NCI-H82 treated with DMSO at 0.1 percent for 48 hours (cell line): ENCODE measurements around the gene PLGLB1.
"Not testable (repeated sequence)": the region's sequence is repeated elsewhere in the genome, so short reads cannot be mapped to it uniquely, and the experiment has no call there.

ENCODE experiments used
- DNase-seq: peaks from one replicate; lab custom pipeline; 2025; ENCODE audit not compliant: unreplicated experiment; lab: John Stamatoyannopoulos, UW

The PLGLB1 gene

DNA sequence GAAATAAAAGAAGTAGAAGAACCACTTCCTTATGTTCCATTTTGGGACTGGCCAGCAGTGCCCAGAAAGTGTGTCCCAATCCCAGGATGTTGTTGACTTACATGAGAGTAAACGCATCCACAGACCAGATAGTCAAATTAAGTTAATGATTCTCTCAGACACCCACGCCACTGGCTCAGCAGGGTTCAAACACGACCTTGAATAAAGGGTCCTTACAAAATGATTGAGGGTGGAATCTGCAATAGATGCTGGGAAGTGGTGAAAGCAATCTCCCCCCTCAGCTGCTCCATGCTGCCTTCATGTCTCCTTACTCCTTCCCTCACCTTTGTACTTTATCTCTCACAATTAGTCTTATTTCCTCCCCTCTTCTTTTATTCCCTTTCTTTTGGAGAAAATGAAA, at the start of gene PLGLB1:
TSS of gene PLGLB1 (minus strand) at position 101 of the 400 bp plus-strand sequence. CDS start at position 40, 61 bp downstream.
- DNase-seq, result not testable (repeated sequence)

DNA sequence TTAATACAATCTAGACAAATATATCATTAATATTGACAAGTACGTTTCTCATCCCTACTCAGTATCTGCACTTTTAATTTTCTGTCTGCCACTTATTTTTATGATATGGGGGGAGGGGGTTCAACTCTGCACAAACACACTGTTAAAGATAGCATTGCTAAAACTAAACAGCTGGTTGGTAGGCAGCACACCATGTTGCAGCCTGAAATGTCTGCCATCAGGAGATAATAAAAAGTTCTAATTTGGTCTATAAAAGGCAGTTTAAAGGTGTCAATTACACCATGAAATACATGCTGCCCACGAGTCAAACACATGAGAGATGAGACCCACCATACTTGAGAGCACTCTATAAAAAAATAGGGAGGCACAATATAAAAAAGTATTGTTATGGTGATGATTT, 42.7 kb upstream of the PLGLB1 start:
- not testable (repeated sequence) for DNase-seq

DNA sequence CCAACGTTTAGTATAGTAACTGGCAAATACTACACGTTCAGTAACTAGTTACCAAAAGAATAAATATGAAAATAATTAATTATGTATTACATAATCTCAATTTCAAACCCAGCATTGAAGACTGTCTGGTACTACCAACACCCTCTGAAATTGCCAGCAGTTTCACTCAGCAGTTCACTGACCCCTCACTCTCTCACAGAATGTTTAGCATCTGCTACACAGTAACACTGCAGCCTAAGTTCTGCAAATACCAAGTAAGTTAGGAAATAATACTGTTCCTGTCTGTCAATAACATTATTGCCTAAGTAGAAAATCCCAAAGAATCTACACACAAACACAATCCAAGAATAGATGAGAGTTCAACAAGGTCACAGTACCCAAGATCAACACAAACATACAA, 41.8 kb upstream of the PLGLB1 start:
- not testable (repeated sequence) for DNase-seq

DNA sequence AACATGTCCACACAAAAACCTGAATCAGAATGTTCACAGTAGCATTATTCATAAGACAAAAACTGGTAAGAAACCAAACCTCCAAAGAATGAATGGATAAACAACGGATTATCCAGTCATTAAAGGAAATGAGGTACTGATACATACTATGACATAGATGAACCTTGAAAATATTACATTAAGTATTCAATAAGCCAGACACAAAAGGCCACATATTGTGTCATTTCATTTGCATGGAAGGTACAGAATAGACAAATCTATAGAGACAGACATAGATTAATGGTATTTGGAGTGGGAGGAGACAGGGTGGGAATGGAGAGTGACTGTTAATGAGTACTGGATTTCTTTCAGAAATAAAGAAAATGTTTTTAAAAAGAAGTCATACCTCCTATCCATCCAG, 39.9 kb upstream of the PLGLB1 start:
- not testable (repeated sequence) for DNase-seq

DNA sequence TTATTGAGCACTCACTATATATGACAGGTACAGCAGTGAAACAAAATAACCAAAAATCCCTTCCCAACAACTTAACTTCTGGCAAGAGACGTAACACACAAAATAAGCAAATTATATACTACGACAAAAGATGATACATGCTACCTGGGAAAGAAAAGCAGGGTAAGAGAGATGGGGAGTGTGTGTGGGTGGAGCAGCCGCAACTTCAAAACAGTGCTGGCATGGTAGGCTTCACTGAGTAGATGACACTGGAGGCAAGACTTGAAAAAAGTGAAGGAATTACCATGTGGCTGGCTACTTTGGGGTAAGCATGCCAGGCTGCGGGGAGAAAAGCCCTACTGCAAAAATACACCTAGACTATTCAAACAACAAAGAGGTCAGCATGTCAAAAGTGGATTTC, 36.0 kb upstream of the PLGLB1 start:
- DNase-seq, result not testable (repeated sequence)

DNA sequence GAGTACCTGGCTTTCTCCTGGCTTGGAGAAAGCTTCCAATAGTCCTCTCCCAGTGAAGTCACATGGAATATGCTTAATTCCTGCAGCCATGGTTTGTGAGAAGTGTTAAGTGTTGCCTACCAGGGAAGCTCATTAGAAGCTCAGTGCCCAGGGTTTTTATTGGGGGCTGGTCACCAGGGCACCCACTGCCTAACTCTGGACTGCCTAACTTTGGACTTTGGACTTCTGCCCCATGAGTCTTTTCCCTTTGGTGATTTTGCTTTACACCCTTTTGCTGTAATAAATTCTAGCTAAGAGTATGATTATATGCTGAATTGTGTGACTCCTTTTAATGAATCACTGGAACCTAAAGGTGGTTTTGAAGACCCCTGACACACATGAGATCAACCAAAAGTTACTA, 35.2 kb upstream of the PLGLB1 start:
- DNase-seq, result not testable (repeated sequence)

DNA sequence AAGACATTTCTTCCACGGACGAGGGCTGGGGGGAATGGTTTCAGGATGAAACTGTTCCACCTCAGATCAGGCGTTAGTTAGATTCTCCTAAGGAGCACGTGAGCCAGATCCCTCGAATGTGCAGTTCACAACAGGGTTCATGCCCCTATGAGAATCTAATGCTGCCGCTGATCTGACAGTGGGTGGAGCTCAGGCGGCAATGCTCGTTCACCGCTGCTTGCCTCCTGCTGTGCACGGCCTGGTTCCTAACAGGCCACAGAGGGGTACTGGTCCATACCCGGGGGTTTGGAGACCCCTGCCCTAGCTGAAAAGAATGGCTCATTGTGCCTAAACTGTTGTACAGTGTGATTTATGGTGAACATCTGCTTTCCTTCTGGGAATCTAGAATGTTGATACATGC, 34.8 kb upstream of the PLGLB1 start:
- DNase-seq, result not testable (repeated sequence)

DNA sequence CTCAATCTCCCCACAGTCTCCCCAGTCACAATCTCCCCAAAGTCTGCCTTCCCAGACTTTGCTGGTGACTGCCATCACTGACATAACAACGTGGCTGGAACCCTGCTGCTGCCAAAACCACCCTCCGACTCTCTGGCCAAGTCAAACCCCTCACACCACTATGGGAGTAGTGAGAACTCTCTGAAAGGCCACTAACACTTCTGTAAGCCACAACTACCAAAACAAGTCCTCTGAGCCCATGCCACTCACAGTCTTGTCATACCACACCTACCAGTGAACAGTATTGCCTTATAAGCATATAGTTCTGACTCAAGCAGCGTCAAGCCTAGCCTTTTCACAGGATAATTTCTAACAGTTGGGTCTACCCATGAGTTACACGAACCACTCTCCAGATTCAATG, 32.7 kb upstream of the PLGLB1 start:
- DNase-seq, result not testable (repeated sequence)

DNA sequence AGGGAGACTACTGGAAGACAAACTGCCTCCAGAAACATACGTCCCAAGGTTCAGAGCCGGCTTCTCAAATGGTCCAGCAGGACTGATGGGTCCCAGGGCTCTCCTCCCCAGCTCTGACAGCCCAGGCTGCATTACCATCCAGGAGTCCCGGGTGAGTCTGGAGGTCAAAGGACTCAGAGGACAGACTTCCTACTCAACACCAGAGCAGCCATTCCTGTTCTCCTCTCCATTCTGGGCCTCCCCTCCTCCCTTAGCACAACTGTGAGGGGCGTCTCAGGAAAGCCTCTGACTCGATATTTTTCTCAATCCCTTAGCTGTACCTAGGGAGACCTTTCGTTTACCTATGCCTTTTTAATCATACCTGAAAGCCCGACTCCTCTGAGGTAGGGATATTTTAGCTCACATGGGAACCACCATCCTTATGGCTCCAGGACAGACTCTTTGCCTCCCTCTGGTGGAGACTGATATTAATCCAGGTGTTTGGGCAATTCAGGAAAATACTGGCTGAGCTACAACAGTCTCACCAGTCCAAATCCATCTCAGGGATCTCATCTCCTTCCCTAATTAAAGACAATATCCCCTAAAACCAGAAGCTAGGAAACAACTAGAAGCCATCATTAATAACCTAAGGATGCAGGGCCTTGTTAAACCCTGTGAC, 19.8 kb upstream of the PLGLB1 start:
- DNase-seq, result not testable (repeated sequence)

DNA sequence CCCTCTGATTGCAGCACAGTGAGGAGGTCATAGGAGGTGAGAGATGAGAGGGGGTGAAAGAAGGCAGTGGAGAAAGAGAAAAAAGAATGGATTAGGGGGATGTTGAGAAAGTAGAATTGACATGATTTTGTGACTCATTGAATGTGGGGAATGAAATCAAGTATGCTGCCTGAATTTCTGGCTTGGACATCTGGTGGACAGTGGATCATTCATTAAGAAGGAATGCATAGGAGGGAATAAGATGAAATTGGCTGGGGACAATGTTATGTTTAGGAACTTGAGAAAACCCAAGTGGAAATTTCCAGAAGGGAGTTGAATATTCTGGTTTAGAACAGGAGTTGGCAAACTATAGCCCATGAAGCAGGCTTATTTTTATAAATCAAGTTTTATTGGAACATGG, 7.0 kb upstream of the PLGLB1 start:
- not testable (repeated sequence) for DNase-seq

DNA sequence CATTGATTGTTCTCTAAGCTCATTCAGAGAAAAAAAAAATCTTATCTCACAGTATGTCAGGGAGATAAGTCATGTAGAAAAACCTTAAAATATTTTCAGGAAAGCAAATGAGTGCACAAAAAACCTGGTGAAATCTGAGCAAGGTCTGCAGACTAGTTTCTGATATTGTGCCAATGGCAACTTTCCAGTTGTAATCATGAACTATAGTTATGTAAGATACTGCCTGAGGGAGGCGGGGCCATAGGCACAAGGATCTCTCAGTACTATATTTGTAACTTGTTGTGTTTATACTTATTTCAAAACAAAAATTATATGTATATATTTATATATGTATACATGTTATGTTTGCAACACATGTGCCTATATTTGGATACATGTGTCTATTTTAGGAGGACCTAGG, 5.2 kb upstream of the PLGLB1 start:
- DNase-seq, result not testable (repeated sequence)

DNA sequence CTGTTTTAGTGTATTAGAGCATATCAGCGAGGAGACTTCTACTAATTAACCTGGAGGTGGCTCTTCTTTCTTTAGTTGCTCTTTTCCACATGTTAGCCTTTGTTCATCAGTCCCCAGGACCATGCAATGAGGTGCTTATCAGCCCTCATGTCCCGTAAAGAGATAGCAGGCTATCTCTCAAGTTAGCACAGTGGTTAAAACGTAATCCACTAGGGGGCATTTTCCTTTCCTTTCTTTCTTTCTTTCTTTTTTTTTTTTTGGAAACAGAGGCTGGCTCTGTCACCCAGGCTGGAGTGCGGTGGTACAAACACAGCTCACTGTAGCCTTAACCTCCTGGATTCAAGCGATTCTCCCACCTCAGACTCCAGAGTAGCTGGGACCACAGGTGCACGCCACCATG, 4.3 kb upstream of the PLGLB1 start:
- DNase-seq, result not testable (repeated sequence)

DNA sequence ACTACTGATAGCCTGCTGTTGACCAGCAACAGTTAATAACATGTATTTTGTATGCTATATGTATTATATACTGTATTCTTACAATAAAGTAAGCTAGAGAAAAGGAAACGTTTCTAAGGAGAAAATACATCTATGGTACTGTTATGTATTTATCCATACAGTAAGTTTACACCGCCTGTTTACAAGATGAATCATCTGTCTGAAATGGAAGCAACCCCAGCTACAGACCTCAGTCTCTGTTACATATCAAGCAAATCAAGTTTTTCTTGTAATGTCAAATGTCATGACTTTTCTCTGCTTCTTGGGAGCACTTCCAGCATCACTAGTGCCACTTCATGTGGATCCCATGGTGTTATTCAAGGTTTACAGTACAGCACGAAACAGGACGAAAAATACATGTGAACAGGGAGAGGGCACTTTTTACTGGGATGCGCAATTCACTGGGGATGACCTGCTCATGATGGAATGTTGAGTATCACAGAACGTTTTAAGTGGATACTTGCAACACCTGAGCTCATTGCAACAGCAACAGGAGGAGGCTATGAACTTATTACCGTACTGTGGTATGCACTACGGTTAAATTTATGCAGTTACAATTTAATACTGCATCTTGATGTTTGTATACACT, 2.5 kb upstream of the PLGLB1 start:
- DNase-seq, result not testable (repeated sequence)

DNA sequence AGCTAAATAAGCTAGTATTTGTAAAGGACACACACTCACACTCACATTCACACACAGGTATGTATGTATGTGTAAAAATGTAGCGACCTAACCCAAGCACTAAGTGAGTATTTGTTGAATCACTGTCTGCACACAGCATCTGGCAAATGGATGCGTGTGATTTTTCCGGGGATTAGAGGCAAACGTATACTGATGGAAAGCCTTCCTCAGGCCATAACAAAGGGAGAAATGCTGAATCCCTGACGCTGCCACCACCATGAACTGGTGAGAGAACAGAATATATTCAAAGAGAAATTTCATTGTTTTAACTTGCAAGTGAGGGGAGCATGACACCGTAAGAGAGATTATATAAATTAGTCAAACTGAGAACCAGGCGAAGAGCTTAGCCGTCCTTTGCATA, 601 bp downstream of the PLGLB1 start:
- not testable (repeated sequence) for DNase-seq

DNA sequence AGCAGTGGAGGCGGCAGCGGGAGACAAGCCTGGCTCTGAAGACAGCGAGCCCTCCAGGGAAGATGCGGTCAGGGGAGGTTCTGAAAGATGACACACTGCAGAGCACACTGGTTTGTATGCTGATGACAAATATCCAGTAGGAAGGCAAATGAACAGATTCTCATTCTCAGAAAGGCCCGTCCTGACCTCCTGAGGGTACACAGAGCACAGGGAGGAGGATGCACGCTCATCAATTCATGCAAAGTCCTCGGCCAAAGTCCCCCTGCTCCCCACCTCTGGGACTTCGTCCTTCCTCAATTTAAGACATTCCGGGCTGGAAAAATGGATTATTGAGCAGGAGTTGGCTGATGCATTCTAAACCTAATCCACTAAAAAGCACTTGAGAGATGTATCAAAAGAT, 2.6 kb downstream of the PLGLB1 start:
- not testable (repeated sequence) for DNase-seq

DNA sequence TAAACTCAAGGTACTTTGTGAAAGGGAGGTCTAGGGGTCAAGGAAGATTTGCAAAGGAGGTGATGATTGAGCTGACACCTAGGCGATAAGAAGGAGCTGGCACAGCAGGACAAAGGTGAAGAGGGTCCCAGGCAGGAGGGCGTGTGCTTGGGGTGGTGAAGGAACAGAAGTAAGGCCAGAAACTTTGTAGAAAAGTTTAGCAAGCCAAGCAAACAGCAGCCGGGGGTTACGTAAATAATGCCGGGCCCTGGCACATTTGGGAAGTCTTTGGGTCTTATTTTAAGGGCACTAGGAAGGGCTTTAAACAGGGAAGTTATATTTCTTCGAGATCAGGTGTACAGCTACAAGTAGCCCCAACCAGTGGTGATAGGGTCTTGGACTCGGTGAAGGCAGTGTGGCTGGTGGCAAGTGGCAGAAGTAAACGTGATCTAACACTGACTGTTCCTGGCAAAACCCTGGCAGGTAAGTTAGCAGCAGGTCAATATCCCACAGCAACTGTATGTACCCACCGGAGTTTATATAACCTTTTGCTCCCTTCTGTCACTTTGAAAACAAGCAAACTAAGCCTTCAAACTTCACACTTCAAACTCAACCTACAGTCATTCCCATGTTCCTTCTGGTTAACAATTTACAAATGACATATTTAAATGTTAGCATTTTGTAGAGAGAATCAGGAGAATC, 7.0 kb downstream of the PLGLB1 start:
- not testable (repeated sequence) for DNase-seq

DNA sequence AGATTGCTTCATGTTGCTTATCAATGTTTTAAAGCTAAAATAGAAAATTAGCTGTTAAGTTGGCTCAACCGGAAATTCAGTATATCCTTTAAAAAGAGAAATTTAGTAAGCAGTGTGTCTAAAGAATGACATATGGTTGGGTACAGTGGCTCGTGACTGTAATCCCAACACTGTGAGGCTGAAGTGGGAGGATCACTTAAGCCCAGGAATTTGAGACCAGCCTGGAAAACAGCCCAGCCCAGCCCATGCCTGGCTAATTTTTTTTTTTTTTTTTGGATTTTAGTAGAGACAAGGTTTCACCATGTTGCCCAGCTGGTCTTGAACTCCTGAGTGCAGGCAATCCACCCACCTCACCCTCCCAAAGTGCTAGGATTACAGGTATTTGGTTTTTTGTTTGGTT, 17.2 kb downstream of the PLGLB1 start:
- not testable (repeated sequence) for DNase-seq
